Transverse colon (tissue), 4 donors: Measurements from ENCODE around the gene SMIM28.

Source experiments
- CTCF ChIP-seq, 5 experiments: fragments of 200-600 bp in 3 of 5; fragments of 450-650 bp in 2 of 5; sonication (generic) in 3 of 5; IDR thresholded peaks; 1 replicate in 2 of 5; 2 replicates in 3 of 5; pipeline ENCODE4 v1.5.1; 2016 to 2017; ENCODE audit warnings: antibody characterized with exemption in 5 of 5, inconsistent platforms in 3 of 5, mild to moderate bottlenecking in 2 of 5, moderate library complexity in 1 of 5
- POLR2A ChIP-seq: fragments of 450-650 bp; IDR thresholded peaks from one replicate; pipeline ENCODE4 v1.6.1; 2016; ENCODE audit warnings: antibody characterized with exemption, mild to moderate bottlenecking, moderate library complexity
- POLR2AphosphoS5 ChIP-seq, 3 donors: sonication (generic); formaldehyde crosslinking; IDR thresholded peaks; one replicate each; pipeline ENCODE4 v1.6.1; 2016; ENCODE audit warnings: antibody characterized with exemption in 3 of 3

DNA sequence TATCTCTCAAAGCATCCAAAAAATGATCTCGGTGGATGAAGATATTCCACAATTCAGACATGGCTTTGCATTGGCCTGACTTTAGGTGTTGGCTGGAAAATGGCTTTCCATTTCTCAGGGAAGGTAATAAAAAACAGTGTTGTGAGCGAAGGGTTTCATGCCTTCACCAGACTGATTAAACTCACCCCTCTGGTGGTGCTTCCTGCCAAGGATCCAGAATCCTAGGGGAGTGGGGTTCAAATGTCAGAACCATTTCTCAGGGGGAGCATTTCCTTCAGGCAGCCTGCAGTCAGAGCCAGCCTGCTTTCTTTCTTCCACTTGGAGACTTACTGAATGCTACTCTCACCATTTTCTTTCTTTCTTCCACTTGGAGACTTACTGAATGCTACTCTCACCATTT, 45.7 kb upstream of the SMIM28 start:
- TF ChIP-seq POLR2AphosphoS5 (IDR thresholded peaks at IDR 0.05) (no peak), CTCF (IDR thresholded peaks at IDR 0.05) (no peak), POLR2A (no peak)
